Hepatocyte (in vitro differentiated cells): ENCODE results near the gene AKTIP. TPM values are rescaled to one million over a fixed set of nuclear protein-coding genes. Genes with fewer than 3 reads are reported as not detected.

Experiments
- DNase-seq: peaks from one replicate; pipeline ENCODE4 v3.0.0-alpha.2; 2016; ENCODE audit warnings: low spot score
- H2AFZ ChIP-seq: fragments of 200-600 bp; sonication (generic); 2 replicates; pipeline ENCODE4 v1.6.0; 2016; ENCODE audit warnings: antibody characterized with exemption, mild to moderate bottlenecking
- H3K27ac ChIP-seq: fragments of 200-600 bp; sonication (generic); 2 replicates; pipeline ENCODE4 v1.5.1; 2016; ENCODE audit warnings: mild to moderate bottlenecking
- H3K27me3 ChIP-seq: fragments of 200-600 bp; sonication (generic); 2 replicates; pipeline ENCODE4 v1.6.1; 2016
- H3K36me3 ChIP-seq: fragments of 200-600 bp; sonication (generic); replicated peaks from 2 replicates; pipeline ENCODE4 v1.5.1; 2016; ENCODE audit warnings: low read depth; ENCODE audit not compliant: insufficient read depth
- H3K4me1 ChIP-seq: fragments of 200-600 bp; sonication (generic); 2 replicates; pipeline ENCODE4 v1.5.1; 2016; ENCODE audit warnings: mild to moderate bottlenecking, moderate library complexity; ENCODE audit not compliant: insufficient read depth
- H3K4me2 ChIP-seq: fragments of 200-600 bp; sonication (generic); 2 replicates; pipeline ENCODE4 v1.6.0; 2016
- H3K4me3 ChIP-seq: fragments of 200-600 bp; sonication (generic); 2 replicates; pipeline ENCODE4 v1.5.1; 2016; ENCODE audit warnings: mild to moderate bottlenecking
- H3K79me2 ChIP-seq: fragments of 200-600 bp; sonication (generic); 2 replicates; pipeline ENCODE4 v1.6.0; 2017; ENCODE audit warnings: mild to moderate bottlenecking
- H3K9me2 ChIP-seq: fragments of 200-600 bp; sonication (generic); replicated peaks from 2 replicates; pipeline ENCODE4 v1.6.0; 2017; ENCODE audit warnings: mild to moderate bottlenecking; ENCODE audit not compliant: insufficient read depth
- H3K9me3 ChIP-seq: fragments of 200-600 bp; sonication (generic); 2 replicates; pipeline ENCODE4 v1.5.1; 2016; ENCODE audit warnings: low read depth, mild to moderate bottlenecking
- H4K20me1 ChIP-seq: fragments of 200-600 bp; sonication (generic); 2 replicates; pipeline ENCODE4 v1.6.0; 2016; ENCODE audit warnings: mild to moderate bottlenecking; ENCODE audit not compliant: insufficient read depth, poor library complexity, severe bottlenecking
- CTCF ChIP-seq: fragments of 200-600 bp; sonication (generic); IDR thresholded peaks from 2 replicates; pipeline ENCODE4 v1.5.1; 2016; ENCODE audit warnings: antibody characterized with exemption, mild to moderate bottlenecking; ENCODE audit not compliant: poor library complexity
- EZH2 ChIP-seq: fragments of 200-600 bp; sonication (generic); IDR thresholded peaks from 2 replicates; pipeline ENCODE4 v1.6.1; 2016; ENCODE audit warnings: antibody characterized with exemption, mild to moderate bottlenecking, borderline replicate concordance
- EZH2phosphoT487 ChIP-seq: fragments of 200-600 bp; sonication (generic); IDR thresholded peaks from one replicate; pipeline ENCODE4 v1.6.1; 2018; ENCODE audit warnings: antibody characterized with exemption, mild to moderate bottlenecking, low read depth, moderate library complexity; ENCODE audit not compliant: unreplicated experiment, severe bottlenecking
- WGBS: methylation state at CpG from one replicate; pipeline ENCODE4 v1.1.6; 2016; ENCODE audit warnings: low lambda C conversion rate; ENCODE audit errors: missing lambda C conversion rate; 5-methylcytosine and 5-hydroxymethylcytosine counted together
- polyA plus RNA-seq: library from polyadenylated mRNA; unstranded; fragments of >200 nt; fragmentation: Nextera tagmentation; extraction: Ambion mirVana; gene quantifications from 2 replicates; pipeline ENCODE4 v1.2.1, GENCODE V29; 2016
- total RNA-seq: library from RNA; depleted of rRNA; stranded (reverse); fragments of >200 nt; gene quantifications from 2 replicates; pipeline ENCODE4 v1.2.3, GENCODE V29; 2014

AKTIP gene
- total and polyA plus RNA-seq, 2 experiments from 2014 or later, result 24.3 to 43.7 TPM

- no peaks in the 10 kb centered on the region for H3K4me1 ChIP-seq
- WGBS, result 90% methylated on average over 21 of the region's 21 CpGs
- no peak overlapping the region for H3K4me2 ChIP-seq
- H2AFZ ChIP-seq, result no peak overlapping the region
- H3K79me2 ChIP-seq, result no peaks in the 10 kb centered on the region
- no peaks in the 10 kb centered on the region for H3K36me3 ChIP-seq
- no peaks in the 10 kb centered on the region for H3K9me3 ChIP-seq
- H3K9me2 ChIP-seq, result no peaks in the 10 kb centered on the region
- H3K27me3 ChIP-seq, result no peaks in the 10 kb centered on the region
- no peak for DNase-seq
- no peak overlapping the region for H3K4me3 ChIP-seq
- no peak overlapping the region for H3K27ac ChIP-seq
- H4K20me1 ChIP-seq, result no peaks in the 10 kb centered on the region
- no peak for TF ChIP-seq CTCF
- TF ChIP-seq EZH2phosphoT487, result no peak
- no peak for TF ChIP-seq EZH2
Observed at GRCh38 chr16:53523126-53523804, 20.3 kb upstream of the AKTIP start.

- no peaks in the 10 kb centered on the region for H3K79me2 ChIP-seq
- WGBS, result 93% methylated on average over 8 of the region's 8 CpGs
- no peaks in the 10 kb centered on the region for H3K27me3 ChIP-seq
- no peak overlapping the region for H3K27ac ChIP-seq
- no peak for TF ChIP-seq EZH2
- no peak for TF ChIP-seq CTCF
- no peak for TF ChIP-seq EZH2phosphoT487
- no peak overlapping the region for H3K4me3 ChIP-seq
- no peaks in the 10 kb centered on the region for H4K20me1 ChIP-seq
- H3K4me2 ChIP-seq, result no peak overlapping the region
- DNase-seq, result no peak
- no peaks in the 10 kb centered on the region for H3K36me3 ChIP-seq
- H3K9me2 ChIP-seq, result no peaks in the 10 kb centered on the region
- H3K9me3 ChIP-seq, result no peaks in the 10 kb centered on the region
- H2AFZ ChIP-seq, result no peak overlapping the region
- H3K4me1 ChIP-seq, result no peaks in the 10 kb centered on the region
Observed at GRCh38 chr16:53519417-53520091, 16.5 kb upstream of the AKTIP start.

GRCh38 chr16:53518550-53519416 lies 15.8 kb upstream of the AKTIP start:
- WGBS, result 62% methylated on average over 19 of the region's 19 CpGs
- H3K27ac ChIP-seq, result no peak overlapping the region
- no peaks in the 10 kb centered on the region for H3K36me3 ChIP-seq
- H3K9me3 ChIP-seq, result no peaks in the 10 kb centered on the region
- DNase-seq, result no peak
- no peaks in the 10 kb centered on the region for H3K9me2 ChIP-seq
- no peak overlapping the region for H2AFZ ChIP-seq
- H3K4me1 ChIP-seq, result no peaks in the 10 kb centered on the region
- no peaks in the 10 kb centered on the region for H3K79me2 ChIP-seq
- no peaks in the 10 kb centered on the region for H3K27me3 ChIP-seq
- no peak overlapping the region for H3K4me3 ChIP-seq
- no peak overlapping the region for H3K4me2 ChIP-seq
- no peak for TF ChIP-seq CTCF
- TF ChIP-seq EZH2, result no peak
- no peak for TF ChIP-seq EZH2phosphoT487
- H4K20me1 ChIP-seq, result no peaks in the 10 kb centered on the region
